CD4-positive, CD25-positive, alpha-beta regulatory T cell (primary cell): Measurements from ENCODE around the gene GNAL. TPM values are rescaled to one million over a fixed set of nuclear protein-coding genes. Genes with fewer than 3 reads are reported as not detected.
A peak's percentile ranks its signal among the peaks of the same experiment; 100 is the strongest.
"Not testable (repeated sequence)": the region's sequence is repeated elsewhere in the genome, so short reads cannot be mapped to it uniquely, and the experiment has no call there.

Experiments used
- ATAC-seq, 2 donors: fragments of 150-1000 bp; cut with Tn5 transposase; one replicate each; pipeline ENCODE4 v1.10.0; 2021; ENCODE audit warnings: low read depth in 2 of 2, moderate number of reproducible peaks in 2 of 2, moderate library complexity in 1 of 2
- DNase-seq, 3 donors: peaks; one replicate each; pipeline versions ENCODE4 v3.0.0 to v3.0.0-alpha.2; 2012 to 2022; ENCODE audit warnings: mixed read lengths in 1 of 3
- H3K27ac ChIP-seq: one replicate; pipeline ENCODE4 v1.7.0; 2013; ENCODE audit warnings: mild to moderate bottlenecking, low read length; ENCODE audit not compliant: insufficient read depth, poor library complexity, severe bottlenecking
- H3K27me3 ChIP-seq: one replicate; pipeline ENCODE4 v1.7.0; 2013; ENCODE audit warnings: low read length; ENCODE audit not compliant: control insufficient read depth, insufficient read depth
- H3K36me3 ChIP-seq: one replicate; pipeline ENCODE4 v1.7.0; 2013; ENCODE audit warnings: mild to moderate bottlenecking, low read length, moderate library complexity; ENCODE audit not compliant: control insufficient read depth, insufficient read depth
- H3K4me1 ChIP-seq: 2 replicates; pipeline ENCODE4 v1.7.0; 2013; ENCODE audit warnings: mild to moderate bottlenecking, low read length; ENCODE audit not compliant: insufficient read depth, control insufficient read depth, poor library complexity, severe bottlenecking
- H3K4me3 ChIP-seq: one replicate; pipeline ENCODE4 v1.7.0; 2013; ENCODE audit warnings: low read depth, mild to moderate bottlenecking, low read length, moderate library complexity
- H3K9me3 ChIP-seq, 2 experiments: 1 replicate in 1 of 2; 2 replicates in 1 of 2; pipeline ENCODE4 v1.7.0; 2013; ENCODE audit warnings: low read length in 2 of 2, mild to moderate bottlenecking in 1 of 2, moderate library complexity in 1 of 2; ENCODE audit not compliant: control insufficient read depth in 2 of 2
- H3K27ac Mint-ChIP-seq, 3 donors: one replicate each; pipeline ENCODE4 v1.8.0; 2020 to 2022; ENCODE audit warnings: mild to moderate bottlenecking in 3 of 3, mixed read lengths in 3 of 3, moderate library complexity in 2 of 3
- H3K27me3 Mint-ChIP-seq: one replicate; pipeline ENCODE4 v1.8.0; 2022; ENCODE audit warnings: mild to moderate bottlenecking, mixed read lengths
- H3K36me3 Mint-ChIP-seq: one replicate; pipeline ENCODE4 v1.8.0; 2020; ENCODE audit warnings: mixed read lengths
- H3K4me1 Mint-ChIP-seq, 4 donors: one replicate each; pipeline ENCODE4 v1.8.0; 2020 to 2022; ENCODE audit warnings: mixed read lengths in 4 of 4, mild to moderate bottlenecking in 1 of 4
- H3K4me3 Mint-ChIP-seq, 4 donors: one replicate each; pipeline ENCODE4 v1.8.0; 2020 to 2022; ENCODE audit warnings: mild to moderate bottlenecking in 4 of 4, mixed read lengths in 4 of 4, moderate library complexity in 3 of 4
- H3K9me3 Mint-ChIP-seq, 7 donors: one replicate each; pipeline ENCODE4 v1.8.0; 2020 to 2022; ENCODE audit warnings: mixed read lengths in 7 of 7, mild to moderate bottlenecking in 3 of 7, moderate library complexity in 2 of 7
- polyA plus RNA-seq, 4 donors: library from polyadenylated mRNA; unstranded; fragments of 300-500 nt; fragmentation: Illumina TruSeq; gene quantifications; one replicate each; pipeline ENCODE4 v1.2.3, GENCODE V29; 2021
- total RNA-seq: library from RNA; stranded (reverse); gene quantifications from one replicate; pipeline ENCODE4 v1.2.3, GENCODE V29; 2022

The GNAL gene
- total and polyA plus RNA-seq, 5 donors from 2014 or later = 0.05 to 0.76 (median 0.09) TPM; not detected in 2

DNA sequence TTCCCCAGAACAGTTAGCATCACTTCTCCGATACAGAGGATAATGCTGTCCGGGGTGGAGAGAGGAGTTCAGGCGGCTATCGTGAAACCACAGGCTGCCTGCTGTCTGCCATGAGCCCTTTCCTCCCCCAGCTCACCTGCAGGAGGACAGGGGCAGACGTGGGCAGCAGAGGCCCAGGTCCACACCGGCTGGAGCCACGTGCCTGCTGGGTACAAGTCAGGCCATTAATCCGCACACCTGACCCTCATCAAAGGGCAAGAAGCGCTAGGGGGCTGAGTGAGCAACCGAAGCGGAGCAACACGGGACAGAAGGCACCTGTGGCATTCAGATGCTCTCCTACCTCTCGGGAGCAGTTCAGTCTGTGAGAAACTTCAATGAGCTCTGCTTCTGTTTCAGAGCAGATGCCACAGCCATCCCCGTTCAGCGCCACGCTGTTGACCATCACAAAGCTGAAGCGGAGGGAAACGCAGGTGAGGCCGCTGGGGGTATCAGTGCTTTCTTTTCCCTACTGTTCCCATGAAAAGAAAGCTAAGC lies 197.6 kb downstream of the GNAL start:
- H3K27ac ChIP-seq = no peak overlapping the region
- ATAC-seq (no peak), DNase-seq (no peak)
- Mint-ChIP-seq H3K9me3 (no peaks in the 10 kb centered on the region), H3K4me3 (no peak overlapping the region), H3K4me1 (peaks cover 0 to 7% (median 0%) of the 10 kb centered on the region in 4 donors), H3K36me3 (peaks cover 52% of the 10 kb centered on the region), H3K27ac (no peak overlapping the region), H3K27me3 (no peaks in the 10 kb centered on the region)
- peaks cover 69% of the 10 kb centered on the region for H3K36me3 ChIP-seq
- no peak overlapping the region for H3K4me3 ChIP-seq
- H3K9me3 ChIP-seq = no peaks in the 10 kb centered on the region
- no peaks in the 10 kb centered on the region for H3K4me1 ChIP-seq
- H3K27me3 ChIP-seq = no peaks in the 10 kb centered on the region

DNA sequence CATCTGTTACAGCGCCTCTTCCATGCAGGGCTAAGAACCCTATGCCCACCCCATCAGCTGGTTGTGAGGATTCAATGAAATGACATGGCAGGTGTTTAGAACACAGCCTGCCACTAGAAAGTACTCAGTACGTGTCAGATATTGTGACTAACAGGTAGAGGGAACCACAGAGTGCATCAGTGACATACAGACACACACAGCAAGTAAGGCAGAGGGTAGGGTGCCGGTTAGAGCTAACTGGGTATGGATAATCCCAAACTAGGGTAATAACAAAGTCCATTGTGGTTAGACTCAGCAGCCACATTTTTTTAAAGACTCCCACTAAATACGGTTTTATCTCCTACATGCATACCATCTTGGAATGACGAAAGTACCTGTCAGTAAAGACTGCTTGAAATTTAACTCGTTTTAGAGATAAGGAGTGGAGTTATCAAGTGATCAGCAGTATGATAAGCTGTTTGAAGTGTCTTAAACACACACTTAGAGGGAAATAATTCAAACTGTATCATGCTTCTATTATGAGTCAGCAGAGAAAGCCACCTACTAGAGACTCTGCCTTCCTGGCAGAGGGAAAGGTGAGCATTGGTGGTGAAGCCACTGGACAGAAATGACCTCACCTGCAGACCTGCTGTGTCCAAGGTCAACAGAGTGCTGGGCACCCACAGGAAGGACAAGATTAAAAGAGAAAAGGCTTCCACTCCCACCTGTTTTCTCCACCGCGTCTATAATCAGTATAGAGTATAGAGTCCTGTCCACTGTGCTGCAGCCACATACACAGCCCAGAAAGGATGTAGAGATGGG lies 198.5 kb downstream of the GNAL start:
- H3K4me1 Mint-ChIP-seq = peaks cover 0 to 7% (median under 1%) of the 10 kb centered on the region in 4 donors
- DNase-seq (no peak), ATAC-seq (no peak)
- H3K9me3 ChIP-seq = no peaks in the 10 kb centered on the region
- H3K4me3 Mint-ChIP-seq = no peak overlapping the region
- peak overlapping the region in 2 of 3 donors; percentile 21 to 62 for H3K27ac Mint-ChIP-seq
- H3K36me3 ChIP-seq = peaks cover 72% of the 10 kb centered on the region
- H3K27ac ChIP-seq = no peak overlapping the region
- H3K27me3 Mint-ChIP-seq = no peaks in the 10 kb centered on the region
- H3K36me3 Mint-ChIP-seq = peaks cover 47% of the 10 kb centered on the region
- no peaks in the 10 kb centered on the region for H3K4me1 ChIP-seq
- no peak overlapping the region for H3K4me3 ChIP-seq
- H3K27me3 ChIP-seq = no peaks in the 10 kb centered on the region
- no peaks in the 10 kb centered on the region for H3K9me3 Mint-ChIP-seq

- Mint-ChIP-seq H3K27ac (no peak overlapping the region), H3K36me3 (peaks cover 55% of the 10 kb centered on the region), H3K27me3 (no peaks in the 10 kb centered on the region), H3K4me3 (no peak overlapping the region), H3K9me3 (no peaks in the 10 kb centered on the region), H3K4me1 (peaks cover 3 to 15% (median 5%) of the 10 kb centered on the region in 4 donors)
- no peaks in the 10 kb centered on the region for H3K4me1 ChIP-seq
- no peaks in the 10 kb centered on the region for H3K9me3 ChIP-seq
- no peak overlapping the region for H3K4me3 ChIP-seq
- ATAC-seq (no peak), DNase-seq (no peak)
- no peak overlapping the region for H3K27ac ChIP-seq
- no peaks in the 10 kb centered on the region for H3K27me3 ChIP-seq
- H3K36me3 ChIP-seq = peaks cover 76% of the 10 kb centered on the region
Observed at GRCh38 chr18:11888726-11889125, 199.7 kb downstream of the GNAL start.

DNA sequence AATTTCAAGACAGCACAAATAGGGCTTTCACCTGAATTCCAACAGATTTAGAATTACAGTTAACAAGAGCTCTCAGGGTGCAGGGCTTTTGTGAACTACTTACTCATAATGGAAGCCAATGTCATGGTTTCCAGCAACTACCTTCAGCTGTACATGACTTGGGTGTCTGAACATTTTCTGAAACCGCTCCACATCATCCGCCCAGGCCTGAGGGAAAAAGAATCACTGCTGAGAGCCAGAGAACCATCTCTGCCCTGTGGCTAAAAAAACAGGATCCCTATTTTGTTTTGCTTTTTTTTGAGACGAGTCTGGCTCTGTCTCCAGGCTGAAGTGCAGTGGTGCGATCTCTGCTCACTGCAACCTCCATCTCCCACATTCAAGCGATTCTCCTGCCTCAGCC lies 200.2 kb downstream of the GNAL start:
- no peaks in the 10 kb centered on the region for H3K27me3 ChIP-seq

GRCh38 chr18:11891737-11892136 lies 202.7 kb downstream of the GNAL start:
- ATAC-seq (no peak), DNase-seq (no peak)
- no peak overlapping the region for H3K4me3 Mint-ChIP-seq
- no peaks in the 10 kb centered on the region for H3K9me3 Mint-ChIP-seq
- Histone ChIP-seq H3K27me3 (no peaks in the 10 kb centered on the region), H3K4me3 (no peak overlapping the region), H3K9me3 (no peaks in the 10 kb centered on the region), H3K27ac (no peak overlapping the region), H3K36me3 (peaks cover 69% of the 10 kb centered on the region), H3K4me1 (no peaks in the 10 kb centered on the region)
- H3K36me3 Mint-ChIP-seq = peaks cover 54% of the 10 kb centered on the region
- no peaks in the 10 kb centered on the region for H3K27me3 Mint-ChIP-seq
- H3K4me1 Mint-ChIP-seq = peaks cover 5 to 15% (median 8%) of the 10 kb centered on the region in 4 donors
- no peak overlapping the region for H3K27ac Mint-ChIP-seq

More for the DNA sequence above, 200.2 kb downstream of the GNAL start:
- Histone ChIP-seq H3K4me1 (no peaks in the 10 kb centered on the region), H3K36me3 (peaks cover 73% of the 10 kb centered on the region), H3K4me3 (no peak overlapping the region), H3K27ac (no peak overlapping the region), H3K9me3 (no peaks in the 10 kb centered on the region)
- H3K9me3 Mint-ChIP-seq = no peaks in the 10 kb centered on the region
- peaks cover 54% of the 10 kb centered on the region for H3K36me3 Mint-ChIP-seq
- no peak overlapping the region for H3K4me3 Mint-ChIP-seq
- H3K27me3 Mint-ChIP-seq = no peaks in the 10 kb centered on the region
- H3K27ac Mint-ChIP-seq = peak overlapping the region in 1 of 3 donors; percentile 58
- peaks cover 5 to 15% (median 8%) of the 10 kb centered on the region in 4 donors for H3K4me1 Mint-ChIP-seq
- ATAC-seq (no peak), DNase-seq (no peak)

DNA sequence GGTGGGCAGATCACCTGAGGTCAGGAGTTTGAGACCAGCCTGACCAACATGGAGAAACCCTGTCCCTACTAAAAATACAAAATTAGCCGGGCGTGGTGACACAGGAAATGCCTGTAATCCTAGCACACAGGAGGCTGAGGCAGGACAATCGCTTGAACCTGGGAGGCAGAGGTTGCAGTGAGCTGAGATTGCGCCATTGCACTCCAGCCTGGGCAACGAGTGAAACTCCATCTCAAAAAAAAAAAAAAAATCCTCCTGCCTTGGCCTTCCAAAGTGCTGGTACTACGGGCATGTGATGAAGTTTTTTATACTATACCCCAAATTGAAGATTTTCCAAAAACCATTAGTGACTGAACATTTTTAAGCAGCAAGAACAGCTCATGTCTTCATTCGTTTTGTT lies 203.4 kb downstream of the GNAL start:
- H3K27me3 Mint-ChIP-seq, H3K4me1 ChIP-seq, ATAC-seq, H3K27me3 ChIP-seq, H3K27ac ChIP-seq, DNase-seq, H3K9me3 Mint-ChIP-seq, H3K4me3 ChIP-seq, H3K9me3 ChIP-seq, H3K4me3 Mint-ChIP-seq: not testable (repeated sequence)
- peaks cover 63% of the 10 kb centered on the region for H3K36me3 ChIP-seq
- Mint-ChIP-seq H3K36me3 (peaks cover 56% of the 10 kb centered on the region), H3K4me1 (peaks cover 5 to 11% (median 8%) of the 10 kb centered on the region in 4 donors), H3K27ac (peak overlapping the region in 2 of 3 donors; percentile 47 to 62)

DNA sequence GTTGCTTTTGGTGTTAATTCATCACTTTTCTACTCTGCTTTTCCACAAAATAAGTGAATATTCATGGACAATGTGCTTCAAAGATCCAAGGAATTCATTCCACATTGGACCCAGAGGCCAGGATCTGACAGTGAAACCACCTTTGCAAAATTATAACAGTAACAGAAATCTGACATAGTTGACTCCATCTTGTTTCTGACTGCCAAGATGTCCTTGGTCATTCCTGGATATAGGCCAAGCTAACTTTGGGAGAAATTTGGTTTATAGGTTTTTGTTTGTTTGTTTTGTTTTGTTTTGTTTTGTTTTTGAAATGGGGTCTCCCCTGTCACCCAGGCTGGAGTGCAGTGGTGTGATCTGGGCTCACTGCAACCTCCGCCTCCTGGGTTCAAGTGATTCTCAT lies 208.7 kb downstream of the GNAL start:
- H3K4me3 ChIP-seq = no peak overlapping the region
- ATAC-seq (no peak), DNase-seq (no peak)
- H3K27ac ChIP-seq = no peak overlapping the region
- peaks cover 50% of the 10 kb centered on the region for H3K36me3 ChIP-seq
- Mint-ChIP-seq H3K4me1 (peaks cover 5 to 15% (median 11%) of the 10 kb centered on the region in 4 donors), H3K27me3 (no peaks in the 10 kb centered on the region), H3K9me3 (no peaks in the 10 kb centered on the region), H3K27ac (no peak overlapping the region), H3K4me3 (no peak overlapping the region), H3K36me3 (peaks cover 51% of the 10 kb centered on the region)
- no peaks in the 10 kb centered on the region for H3K4me1 ChIP-seq
- no peaks in the 10 kb centered on the region for H3K27me3 ChIP-seq
- H3K9me3 ChIP-seq = no peaks in the 10 kb centered on the region

DNA sequence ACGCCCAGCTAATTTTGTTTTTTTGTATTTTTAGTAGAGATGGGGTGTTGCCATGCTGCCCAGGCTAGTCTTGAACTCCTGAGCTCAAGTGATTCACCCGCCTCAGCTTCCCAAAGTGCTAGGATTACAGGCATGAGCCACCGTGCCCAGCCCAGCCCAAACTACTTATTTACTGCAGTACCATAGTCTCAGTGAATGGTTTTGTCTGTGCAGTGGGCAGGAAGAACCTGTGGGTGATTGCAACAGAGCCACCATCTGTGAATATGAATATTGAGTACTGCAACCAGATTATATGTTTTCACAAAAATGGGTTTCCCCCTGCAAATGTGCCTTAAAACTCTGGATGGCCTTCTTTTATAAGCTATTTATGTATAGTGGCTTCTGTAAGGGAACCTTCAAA lies 210.0 kb downstream of the GNAL start:
- no peak overlapping the region for H3K27ac ChIP-seq
- H3K9me3 Mint-ChIP-seq = no peaks in the 10 kb centered on the region
- H3K27ac Mint-ChIP-seq = no peak overlapping the region
- H3K4me3 Mint-ChIP-seq = no peak overlapping the region
- no peaks in the 10 kb centered on the region for H3K27me3 Mint-ChIP-seq
- no peaks in the 10 kb centered on the region for H3K9me3 ChIP-seq
- peaks cover 4 to 13% (median 8%) of the 10 kb centered on the region in 4 donors for H3K4me1 Mint-ChIP-seq
- H3K36me3 ChIP-seq = peaks cover 47% of the 10 kb centered on the region
- H3K27me3 ChIP-seq = no peaks in the 10 kb centered on the region
- H3K36me3 Mint-ChIP-seq = peaks cover 44% of the 10 kb centered on the region
- DNase-seq = no peak
- H3K4me1 ChIP-seq = no peaks in the 10 kb centered on the region
- ATAC-seq = no peak
- H3K4me3 ChIP-seq = no peak overlapping the region
